Mammary epithelial cell (primary cell): Measurements from ENCODE around the gene PXDC1.

Experiments
- EZH2 ChIP-seq: IDR thresholded peaks from 2 replicates; pipeline ENCODE4 v1.6.1; 2012; ENCODE audit warnings: low read length, inconsistent platforms, borderline replicate concordance
- TF ChIP-seq, protein P1 (sequence below), 2 donors: IDR thresholded peaks in 1 of 2; conservative IDR thresholded peaks in 1 of 2; 2 replicates each; pipeline ENCODE4 v1.5.1; 2011 to 2012; ENCODE audit warnings: inconsistent platforms in 2 of 2, low read length in 2 of 2, mild to moderate bottlenecking in 2 of 2, control low read depth in 1 of 2, low read depth in 1 of 2; ENCODE audit not compliant: insufficient read depth in 1 of 2; ENCODE audit errors: extremely low read depth in 1 of 2

DNA sequence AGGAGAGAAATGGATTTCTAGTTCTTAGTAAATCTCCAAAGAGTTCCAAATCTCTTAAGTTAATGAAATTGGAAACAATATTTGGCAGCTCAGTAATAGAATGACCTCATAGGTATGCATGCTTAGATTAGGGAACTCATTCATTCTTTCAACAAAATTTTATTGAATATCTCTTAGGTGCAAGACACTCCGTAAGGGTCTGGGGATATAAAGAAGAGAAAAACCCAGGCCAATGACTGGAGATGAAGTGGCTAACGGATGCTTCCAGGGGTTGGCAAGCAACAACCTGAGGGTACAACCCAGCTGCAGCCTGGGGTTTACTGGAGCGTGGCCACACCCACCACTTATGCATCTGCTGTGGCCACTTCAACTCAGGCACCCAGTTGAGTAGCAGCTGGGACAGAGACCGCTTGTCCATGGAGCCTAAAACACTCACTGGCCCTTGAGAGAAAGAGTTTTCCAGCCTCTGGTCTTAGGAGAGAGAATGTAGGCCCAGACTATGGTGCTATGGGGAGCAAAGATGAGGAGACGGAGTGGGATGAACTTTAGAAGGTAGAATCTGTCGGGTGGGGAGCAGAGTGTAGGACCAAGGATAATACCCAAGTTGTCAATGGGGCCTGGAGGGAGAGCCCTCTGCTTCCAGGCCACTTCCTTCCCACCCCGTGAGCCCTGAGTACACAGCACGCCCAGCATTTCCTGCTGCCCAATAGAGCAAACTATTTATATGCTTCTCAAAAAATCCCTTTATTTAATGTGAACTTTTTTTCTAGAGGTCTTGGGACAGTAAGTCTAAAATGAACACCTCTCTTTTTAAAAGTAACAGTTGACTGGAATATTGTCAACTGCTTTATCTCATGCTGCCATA is 46.8 kb upstream of the PXDC1 start:
- TF ChIP-seq, protein P1, sequence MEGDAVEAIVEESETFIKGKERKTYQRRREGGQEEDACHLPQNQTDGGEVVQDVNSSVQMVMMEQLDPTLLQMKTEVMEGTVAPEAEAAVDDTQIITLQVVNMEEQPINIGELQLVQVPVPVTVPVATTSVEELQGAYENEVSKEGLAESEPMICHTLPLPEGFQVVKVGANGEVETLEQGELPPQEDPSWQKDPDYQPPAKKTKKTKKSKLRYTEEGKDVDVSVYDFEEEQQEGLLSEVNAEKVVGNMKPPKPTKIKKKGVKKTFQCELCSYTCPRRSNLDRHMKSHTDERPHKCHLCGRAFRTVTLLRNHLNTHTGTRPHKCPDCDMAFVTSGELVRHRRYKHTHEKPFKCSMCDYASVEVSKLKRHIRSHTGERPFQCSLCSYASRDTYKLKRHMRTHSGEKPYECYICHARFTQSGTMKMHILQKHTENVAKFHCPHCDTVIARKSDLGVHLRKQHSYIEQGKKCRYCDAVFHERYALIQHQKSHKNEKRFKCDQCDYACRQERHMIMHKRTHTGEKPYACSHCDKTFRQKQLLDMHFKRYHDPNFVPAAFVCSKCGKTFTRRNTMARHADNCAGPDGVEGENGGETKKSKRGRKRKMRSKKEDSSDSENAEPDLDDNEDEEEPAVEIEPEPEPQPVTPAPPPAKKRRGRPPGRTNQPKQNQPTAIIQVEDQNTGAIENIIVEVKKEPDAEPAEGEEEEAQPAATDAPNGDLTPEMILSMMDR (conservative IDR thresholded peaks at IDR 0.05 in 1 of 2, IDR thresholded peaks at IDR 0.05 in 1 of 2; ENCODE audit: extremely low read depth in 1 of 2, insufficient read depth in 1 of 2, low read depth in 1 of 2, low read length in 2 of 2) = no peak
- TF ChIP-seq EZH2 = no peak
